ENCODE measurements around the gene ACAP3. TPM values are rescaled to one million over a fixed set of nuclear protein-coding genes. Genes with fewer than 3 reads are reported as not detected.
A peak's percentile ranks its signal among the peaks of the same experiment; 100 is the strongest.

The ACAP3 gene
- total RNA-seq, 3 donors from 2014 or later, result 19.7 to 33.4 (median 26.9) TPM

DNA sequence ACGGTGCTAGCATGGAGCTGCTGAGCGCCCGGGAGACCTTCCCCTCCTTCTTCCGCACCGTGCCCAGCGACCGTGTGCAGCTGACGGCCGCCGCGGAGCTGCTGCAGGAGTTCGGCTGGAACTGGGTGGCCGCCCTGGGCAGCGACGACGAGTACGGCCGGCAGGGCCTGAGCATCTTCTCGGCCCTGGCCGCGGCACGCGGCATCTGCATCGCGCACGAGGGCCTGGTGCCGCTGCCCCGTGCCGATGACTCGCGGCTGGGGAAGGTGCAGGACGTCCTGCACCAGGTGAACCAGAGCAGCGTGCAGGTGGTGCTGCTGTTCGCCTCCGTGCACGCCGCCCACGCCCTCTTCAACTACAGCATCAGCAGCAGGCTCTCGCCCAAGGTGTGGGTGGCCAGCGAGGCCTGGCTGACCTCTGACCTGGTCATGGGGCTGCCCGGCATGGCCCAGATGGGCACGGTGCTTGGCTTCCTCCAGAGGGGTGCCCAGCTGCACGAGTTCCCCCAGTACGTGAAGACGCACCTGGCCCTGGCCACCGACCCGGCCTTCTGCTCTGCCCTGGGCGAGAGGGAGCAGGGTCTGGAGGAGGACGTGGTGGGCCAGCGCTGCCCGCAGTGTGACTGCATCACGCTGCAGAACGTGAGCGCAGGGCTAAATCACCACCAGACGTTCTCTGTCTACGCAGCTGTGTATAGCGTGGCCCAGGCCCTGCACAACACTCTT, 24.5 kb upstream of the ACAP3 start:
- Histone ChIP-seq H3K4me1 (peaks cover 13 to 19% of the 10 kb centered on the region in 2 donors), H3K4me3 (peak overlapping the region in 2 of 3 donors; percentile 15 to 47), H3K9me3 (no peaks in the 10 kb centered on the region), H3K27me3 (no peaks in the 10 kb centered on the region), H3K27ac (no peak overlapping the region), H3K36me3 (no peaks in the 10 kb centered on the region)
- intact Hi-C loops (cut with DNase I; ENCODE audit: low total_unique reads), result no loop called here
- TF ChIP-seq POLR2AphosphoS5 (IDR thresholded peaks at IDR 0.05) (no peak), POLR2A (IDR thresholded peaks at IDR 0.05) (no peak)
- TF ChIP-seq, protein P1, sequence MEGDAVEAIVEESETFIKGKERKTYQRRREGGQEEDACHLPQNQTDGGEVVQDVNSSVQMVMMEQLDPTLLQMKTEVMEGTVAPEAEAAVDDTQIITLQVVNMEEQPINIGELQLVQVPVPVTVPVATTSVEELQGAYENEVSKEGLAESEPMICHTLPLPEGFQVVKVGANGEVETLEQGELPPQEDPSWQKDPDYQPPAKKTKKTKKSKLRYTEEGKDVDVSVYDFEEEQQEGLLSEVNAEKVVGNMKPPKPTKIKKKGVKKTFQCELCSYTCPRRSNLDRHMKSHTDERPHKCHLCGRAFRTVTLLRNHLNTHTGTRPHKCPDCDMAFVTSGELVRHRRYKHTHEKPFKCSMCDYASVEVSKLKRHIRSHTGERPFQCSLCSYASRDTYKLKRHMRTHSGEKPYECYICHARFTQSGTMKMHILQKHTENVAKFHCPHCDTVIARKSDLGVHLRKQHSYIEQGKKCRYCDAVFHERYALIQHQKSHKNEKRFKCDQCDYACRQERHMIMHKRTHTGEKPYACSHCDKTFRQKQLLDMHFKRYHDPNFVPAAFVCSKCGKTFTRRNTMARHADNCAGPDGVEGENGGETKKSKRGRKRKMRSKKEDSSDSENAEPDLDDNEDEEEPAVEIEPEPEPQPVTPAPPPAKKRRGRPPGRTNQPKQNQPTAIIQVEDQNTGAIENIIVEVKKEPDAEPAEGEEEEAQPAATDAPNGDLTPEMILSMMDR (IDR thresholded peaks at IDR 0.05), result no peak
- DNase-seq (ENCODE audit: low spot score in 2 of 2), result no peak

DNA sequence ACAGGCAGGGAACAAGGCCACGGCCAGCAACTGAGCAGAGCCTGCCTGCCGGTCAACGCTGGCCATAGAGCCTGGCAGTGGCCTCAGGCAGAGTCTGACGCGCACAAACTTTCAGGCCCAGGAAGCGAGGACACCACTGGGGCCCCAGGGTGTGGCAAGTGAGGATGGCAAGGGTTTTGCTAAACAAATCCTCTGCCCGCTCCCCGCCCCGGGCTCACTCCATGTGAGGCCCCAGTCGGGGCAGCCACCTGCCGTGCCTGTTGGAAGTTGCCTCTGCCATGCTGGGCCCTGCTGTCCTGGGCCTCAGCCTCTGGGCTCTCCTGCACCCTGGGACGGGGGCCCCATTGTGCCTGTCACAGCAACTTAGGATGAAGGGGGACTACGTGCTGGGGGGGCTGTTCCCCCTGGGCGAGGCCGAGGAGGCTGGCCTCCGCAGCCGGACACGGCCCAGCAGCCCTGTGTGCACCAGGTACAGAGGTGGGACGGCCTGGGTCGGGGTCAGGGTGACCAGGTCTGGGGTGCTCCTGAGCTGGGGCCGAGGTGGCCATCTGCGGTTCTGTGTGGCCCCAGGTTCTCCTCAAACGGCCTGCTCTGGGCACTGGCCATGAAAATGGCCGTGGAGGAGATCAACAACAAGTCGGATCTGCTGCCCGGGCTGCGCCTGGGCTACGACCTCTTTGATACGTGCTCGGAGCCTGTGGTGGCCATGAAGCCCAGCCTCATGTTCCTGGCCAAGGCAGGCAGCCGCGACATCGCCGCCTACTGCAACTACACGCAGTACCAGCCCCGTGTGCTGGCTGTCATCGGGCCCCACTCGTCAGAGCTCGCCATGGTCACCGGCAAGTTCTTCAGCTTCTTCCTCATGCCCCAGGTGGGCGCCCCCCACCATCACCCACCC, 23.6 kb upstream of the ACAP3 start, which contains the start of gene TAS1R3:
Gene TAS1R3 (plus strand): TSS at position 213 of the 898 bp plus-strand sequence. CDS start 66 bp downstream, at position 279.
- peaks cover 13 to 19% of the 10 kb centered on the region in 2 donors for H3K4me1 ChIP-seq
- no peak for DNase-seq (ENCODE audit: low spot score in 2 of 2)
- peak within 1 kb of the TSS in 2 of 3 donors; percentile 15 to 47 for H3K4me3 ChIP-seq
- intact Hi-C loops (cut with DNase I; ENCODE audit: low total_unique reads), result no loop called here
- no peaks in the 10 kb centered on the region for H3K27me3 ChIP-seq
- no peaks in the 10 kb centered on the region for H3K9me3 ChIP-seq
- TF ChIP-seq, protein P1 (IDR thresholded peaks at IDR 0.05), result no peak
- TF ChIP-seq POLR2AphosphoS5 (IDR thresholded peaks at IDR 0.05) (no peak), POLR2A (IDR thresholded peaks at IDR 0.05) (no peak)
- no peak within 1 kb of the TSS for H3K27ac ChIP-seq
- H3K36me3 ChIP-seq, result no peaks in the 10 kb centered on the region

DNA sequence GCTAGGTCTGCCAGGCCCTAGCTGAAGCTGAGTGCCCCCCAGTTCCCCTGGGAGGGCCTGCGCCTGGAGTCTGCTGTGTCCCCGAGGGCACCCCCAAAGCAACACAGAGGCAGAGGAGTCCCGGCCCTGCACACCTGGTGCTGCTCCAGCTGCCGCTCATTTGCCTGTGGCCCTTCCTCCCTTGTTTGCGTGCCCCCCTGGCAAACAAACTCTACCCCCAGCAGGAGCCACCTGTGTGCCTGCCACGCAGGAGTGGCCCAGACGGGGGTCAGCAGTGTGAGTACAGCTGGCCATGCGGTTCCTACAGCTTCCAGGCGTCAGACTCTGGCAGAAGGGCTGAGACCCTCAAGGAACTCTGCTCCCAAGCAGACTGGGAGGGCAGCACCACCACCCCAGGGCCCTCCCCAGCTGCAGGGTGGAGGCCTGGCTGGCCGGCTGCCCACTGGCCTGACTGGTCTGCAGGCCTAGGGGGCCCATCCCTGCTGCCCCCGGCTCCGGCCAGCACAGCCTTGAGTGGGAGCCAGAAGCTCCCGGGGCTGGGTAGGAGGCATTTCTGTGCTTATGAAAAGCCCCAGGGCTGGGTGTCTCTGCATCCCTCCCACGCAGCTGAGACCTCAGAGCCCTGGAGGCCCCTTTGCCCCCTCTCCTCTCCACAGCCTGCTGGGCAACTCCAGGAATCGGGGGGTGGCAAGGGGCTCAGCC, 22.8 kb upstream of the ACAP3 start:
- Histone ChIP-seq H3K9me3 (no peaks in the 10 kb centered on the region), H3K4me1 (peaks cover 19 to 24% of the 10 kb centered on the region in 2 donors), H3K27me3 (no peaks in the 10 kb centered on the region), H3K27ac (no peak overlapping the region), H3K36me3 (no peaks in the 10 kb centered on the region), H3K4me3 (no peak overlapping the region)
- TF ChIP-seq POLR2AphosphoS5 (IDR thresholded peaks at IDR 0.05) (no peak), POLR2A (IDR thresholded peaks at IDR 0.05) (no peak)
- TF ChIP-seq, protein P1 (IDR thresholded peaks at IDR 0.05), result no peak
- no peak for DNase-seq (ENCODE audit: low spot score in 2 of 2)
- intact Hi-C loops (cut with DNase I; ENCODE audit: low total_unique reads), result no loop called here

DNA sequence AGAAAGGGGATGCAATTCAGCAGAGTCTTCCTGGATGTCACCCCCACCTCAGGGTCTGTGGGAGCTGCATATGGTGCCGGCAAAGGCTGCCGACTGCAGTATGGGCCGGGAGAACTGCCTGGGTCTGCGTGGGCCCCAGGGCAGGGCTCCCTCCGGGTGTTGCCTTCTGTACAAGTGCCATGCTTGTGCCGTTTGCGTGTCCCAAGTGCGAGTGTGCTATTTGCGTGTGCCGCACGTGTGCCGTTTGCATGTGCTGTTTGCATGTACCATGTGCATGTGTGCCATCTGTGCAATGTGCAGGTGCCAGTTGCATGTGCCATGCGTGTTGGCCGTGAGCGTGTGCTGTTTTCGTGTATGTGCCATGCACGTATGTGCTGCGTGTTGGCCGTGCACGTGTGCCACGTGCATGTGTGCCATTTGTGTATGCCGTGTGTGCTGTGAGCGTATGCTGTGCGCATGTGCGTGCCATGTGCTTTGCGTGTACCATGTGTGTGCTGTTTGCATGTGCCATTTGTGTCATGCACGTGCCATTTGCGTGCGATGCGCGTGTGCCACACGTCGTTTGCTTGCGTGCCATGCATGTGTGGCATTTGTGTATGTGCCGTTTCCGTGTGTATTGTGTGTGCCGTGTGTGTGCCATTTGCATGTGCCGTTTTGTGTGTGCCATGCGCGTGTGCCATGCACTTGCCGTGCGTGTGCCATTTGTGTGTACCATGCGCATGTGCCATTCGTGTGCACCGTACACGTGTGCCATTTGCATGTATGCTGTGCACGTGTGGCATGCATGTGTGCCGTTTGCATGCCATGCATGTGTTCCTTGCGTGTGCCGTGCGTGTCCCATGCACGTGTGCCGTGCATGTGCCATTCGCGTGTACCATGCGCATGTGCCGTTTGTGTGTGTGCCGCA, 21.8 kb upstream of the ACAP3 start:
- peaks cover 24 to 26% of the 10 kb centered on the region in 2 donors for H3K4me1 ChIP-seq
- no peak overlapping the region for H3K27ac ChIP-seq

More for the DNA sequence above, 21.8 kb upstream of the ACAP3 start:
- no peak for TF ChIP-seq POLR2A (IDR thresholded peaks at IDR 0.05)
- TF ChIP-seq POLR2AphosphoS5 (IDR thresholded peaks at IDR 0.05), result no peak
- TF ChIP-seq, protein P1 (IDR thresholded peaks at IDR 0.05), result no peak
- Histone ChIP-seq H3K4me3 (no peak overlapping the region), H3K36me3 (no peaks in the 10 kb centered on the region), H3K27me3 (no peaks in the 10 kb centered on the region), H3K9me3 (no peaks in the 10 kb centered on the region)
- intact Hi-C loops (cut with DNase I; ENCODE audit: low total_unique reads), result no loop called here
- no peak for DNase-seq (ENCODE audit: low spot score in 2 of 2)

All from breast epithelium (tissue), 4 donors.